Heart left ventricle (tissue), 16 donors: ENCODE data around the gene PCBP3. TPM values are rescaled to one million over a fixed set of nuclear protein-coding genes. Genes with fewer than 3 reads are reported as not detected.

ENCODE experiments used
- ATAC-seq, 4 donors: fragments of 200-7000 bp; cut with Tn5 transposase; one replicate each; pipeline ENCODE4 v1.9.1; 2020 to 2022; ENCODE audit warnings: moderate library complexity in 4 of 4, mild to moderate bottlenecking in 3 of 4, moderate number of reproducible peaks in 1 of 4
- DNase-seq, 5 donors: peaks; one replicate each; pipeline ENCODE4 v3.0.0-alpha.2; 2020
- H3K27ac ChIP-seq, 12 donors: fragments of 200-600 bp; sonication (generic) in 4 of 12; one replicate each; pipeline versions ENCODE4 v1.5.0 to v1.8.0; 2016 to 2022; ENCODE audit warnings: mild to moderate bottlenecking in 2 of 12
- H3K27me3 ChIP-seq, 9 donors: fragments of 200-600 bp; sonication (generic) in 2 of 9; one replicate each; pipeline versions ENCODE4 v1.5.1 to v1.8.0; 2016 to 2022; ENCODE audit warnings: mild to moderate bottlenecking in 3 of 9
- H3K36me3 ChIP-seq, 9 donors: fragments of 200-600 bp; sonication (generic) in 2 of 9; one replicate each; pipeline versions ENCODE4 v1.5.0 to v1.8.0; 2018 to 2022; ENCODE audit warnings: mild to moderate bottlenecking in 2 of 9
- H3K4me1 ChIP-seq, 12 donors: fragments of 200-600 bp; sonication (generic) in 4 of 12; one replicate each; pipeline versions ENCODE4 v1.5.0 to v1.8.0; 2016 to 2022; ENCODE audit warnings: mild to moderate bottlenecking in 3 of 12
- H3K4me3 ChIP-seq, 12 donors: fragments of 200-600 bp; sonication (generic) in 4 of 12; one replicate each; pipeline versions ENCODE4 v1.5.0 to v1.8.0; 2017 to 2022; ENCODE audit warnings: mild to moderate bottlenecking in 9 of 12, moderate library complexity in 4 of 12
- H3K9me3 ChIP-seq, 12 donors: fragments of 200-600 bp; sonication (generic) in 4 of 12; one replicate each; pipeline versions ENCODE4 v1.5.0 to v1.8.0; 2016 to 2022; ENCODE audit warnings: mild to moderate bottlenecking in 1 of 12
- POLR2A ChIP-seq, 2 donors: fragments of 450-650 bp; IDR thresholded peaks; one replicate each; pipeline ENCODE4 v1.6.1; 2017; ENCODE audit warnings: antibody characterized with exemption in 2 of 2, mild to moderate bottlenecking in 2 of 2, moderate library complexity in 2 of 2
- WGBS, 4 donors: extraction: QIAGEN DNeasy Blood & Tissue Kit in 2 of 4; methylation state at CpG; one replicate each; pipeline versions ENCODE4 v1.1.5 to v1.1.7; 2013 to 2018; 5-methylcytosine and 5-hydroxymethylcytosine counted together
- intact Hi-C, 10 donors: fragments of 100-400 bp; cut with DNase I; formaldehyde crosslinking; loops; one replicate each; pipeline versions ENCODE4 v1.11.1 to v1.14.2; 2022
- polyA plus RNA-seq, 2 donors: library from polyadenylated mRNA; stranded (reverse); fragments of 200-250 nt; gene quantifications; one replicate each; pipeline ENCODE4 v1.2.3, GENCODE V29; 2013
- total RNA-seq, 9 donors: library from RNA; depleted of rRNA in 2 of 9; stranded (reverse); fragments of >200 nt in 2 of 9; fragmentation: NEBNext Ultra II Directional in 3 of 9; extraction: Animal tissue kit (Norgen Biotek cat#: 25700) in 3 of 9; gene quantifications; one replicate each; pipeline versions ENCODE4 v1.1.0 to v1.2.4, GENCODE V29; 2016 to 2023
- TF ChIP-seq, protein P1 (sequence below), 12 donors: fragments of 200-600 bp; sonication (generic) in 4 of 12; IDR thresholded peaks; one replicate each; pipeline versions ENCODE4 v1.5.0 to v1.8.0; 2018 to 2022; ENCODE audit warnings: antibody characterized with exemption in 12 of 12, mild to moderate bottlenecking in 5 of 12
- donor health status: ischemic (EF 13 %, LVEDD 7.1; RV severe dilation, severe dysfunction).
- donor health status: healthy with polysubstance abuse.
- donor health status: DM: no; HTN: yes; CAD: no.
- donor health status: DM: no; HTN: no; CAD: no.
- donor health status: ischemic (EF 25% LVEDD 6.9; RV normal size, moderate dysfunction).
- donor health status: ischemic (EF 25% LVEDD 5.7; RV mildly dilated, moderate dysfunction).
- donor health status: healthy.
- donor health status: DM: yes; HTN: yes; CAD: no.
- donor health status: ischemic (EF 35%, LVEDD 5.7; RV mildly dilated, moderate dysfunction).
- donor health status: nonischemic (EF 11% LVEDD 7.7; RV severe dilation, severe dysfunction).
- donor health status: DM: yes; HTN: yes; CAD: no.
- donor health status: PGD.
- donor health status: ischemic (EF 29% LVEDD 5.4; RV normal size, mild dysfunction).
- donor health status: nonischemic (EF 23%, LVEDD 6.1; RV moderate dilation, normal function).

The PCBP3 gene
- total and polyA plus RNA-seq, 11 donors, result 0.72 to 11.4 (median 2.5) TPM; not detected in 1

- Histone ChIP-seq H3K36me3 (no peaks in the 10 kb centered on the region), H3K27ac (peak overlapping the region in 1 of 12 donors; percentile 43)
- peak in 1 of 5 donors; percentile 10 for DNase-seq
Observed at GRCh38 chr21:45963232-45963570, 319.7 kb downstream of the PCBP3 start.

DNA sequence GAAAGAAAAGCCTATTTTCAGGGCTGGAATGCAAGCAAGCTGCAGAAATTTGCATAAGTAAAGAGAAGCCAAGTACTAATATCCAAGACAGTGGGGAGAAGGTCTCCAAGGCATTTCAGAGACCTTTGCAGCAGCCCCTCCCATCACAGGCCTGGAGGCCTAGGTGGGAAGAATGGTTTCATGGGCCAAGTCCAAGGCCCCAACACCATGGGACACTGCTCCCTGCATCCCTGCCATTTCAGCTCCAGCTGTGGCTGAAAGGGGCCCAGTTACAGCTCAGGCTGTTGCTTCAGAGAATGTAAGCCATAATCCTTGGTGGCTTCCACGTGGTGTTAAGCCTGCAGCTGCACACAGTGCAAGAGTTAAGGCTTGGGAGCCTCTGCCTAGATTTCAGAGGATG is 321.1 kb downstream of the PCBP3 start:
- intact Hi-C loops, result no loop called here
- peaks cover 0 to 7% (median 0%) of the 10 kb centered on the region in 12 donors for H3K4me1 ChIP-seq
- TF ChIP-seq, protein P1, sequence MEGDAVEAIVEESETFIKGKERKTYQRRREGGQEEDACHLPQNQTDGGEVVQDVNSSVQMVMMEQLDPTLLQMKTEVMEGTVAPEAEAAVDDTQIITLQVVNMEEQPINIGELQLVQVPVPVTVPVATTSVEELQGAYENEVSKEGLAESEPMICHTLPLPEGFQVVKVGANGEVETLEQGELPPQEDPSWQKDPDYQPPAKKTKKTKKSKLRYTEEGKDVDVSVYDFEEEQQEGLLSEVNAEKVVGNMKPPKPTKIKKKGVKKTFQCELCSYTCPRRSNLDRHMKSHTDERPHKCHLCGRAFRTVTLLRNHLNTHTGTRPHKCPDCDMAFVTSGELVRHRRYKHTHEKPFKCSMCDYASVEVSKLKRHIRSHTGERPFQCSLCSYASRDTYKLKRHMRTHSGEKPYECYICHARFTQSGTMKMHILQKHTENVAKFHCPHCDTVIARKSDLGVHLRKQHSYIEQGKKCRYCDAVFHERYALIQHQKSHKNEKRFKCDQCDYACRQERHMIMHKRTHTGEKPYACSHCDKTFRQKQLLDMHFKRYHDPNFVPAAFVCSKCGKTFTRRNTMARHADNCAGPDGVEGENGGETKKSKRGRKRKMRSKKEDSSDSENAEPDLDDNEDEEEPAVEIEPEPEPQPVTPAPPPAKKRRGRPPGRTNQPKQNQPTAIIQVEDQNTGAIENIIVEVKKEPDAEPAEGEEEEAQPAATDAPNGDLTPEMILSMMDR (IDR thresholded peaks at IDR 0.05), result no peak
- TF ChIP-seq POLR2A (IDR thresholded peaks at IDR 0.05), result no peak
- no peaks in the 10 kb centered on the region for H3K36me3 ChIP-seq
- 27 to 44% (median 34%) methylated on average over 1 of the region's 1 CpG for WGBS, 4 donors
- no peak overlapping the region for H3K4me3 ChIP-seq
- no peak for ATAC-seq
- DNase-seq, result peak in 1 of 5 donors; percentile 11
- no peaks in the 10 kb centered on the region for H3K27me3 ChIP-seq
- H3K27ac ChIP-seq, result no peak overlapping the region
- H3K9me3 ChIP-seq, result peaks cover 0 to 11% (median 0%) of the 10 kb centered on the region in 12 donors

More at GRCh38 chr21:45963232-45963570, 319.7 kb downstream of the PCBP3 start:
- Histone ChIP-seq H3K4me1 (peaks cover 0 to 20% (median 9%) of the 10 kb centered on the region in 12 donors), H3K27me3 (no peaks in the 10 kb centered on the region), H3K4me3 (no peak overlapping the region), H3K9me3 (peaks cover 0 to 11% (median 0%) of the 10 kb centered on the region in 12 donors)
- peak in 1 of 4 donors; percentile 48 for ATAC-seq
- intact Hi-C loops, result no loop called here
- TF ChIP-seq, protein P1 (IDR thresholded peaks at IDR 0.05), result no peak
- TF ChIP-seq POLR2A (IDR thresholded peaks at IDR 0.05), result no peak
- WGBS, 4 donors, result 66 to 73% (median 73%) methylated on average over 3 of the region's 3 CpGs

- 81 to 97% (median 89%) methylated on average over 4 of the region's 4 CpGs for WGBS, 4 donors
- TF ChIP-seq POLR2A (IDR thresholded peaks at IDR 0.05), result no peak
- TF ChIP-seq, protein P1 (IDR thresholded peaks at IDR 0.05), result no peak
Observed at GRCh38 chr21:45965084-45965809, 321.7 kb downstream of the PCBP3 start.

DNA sequence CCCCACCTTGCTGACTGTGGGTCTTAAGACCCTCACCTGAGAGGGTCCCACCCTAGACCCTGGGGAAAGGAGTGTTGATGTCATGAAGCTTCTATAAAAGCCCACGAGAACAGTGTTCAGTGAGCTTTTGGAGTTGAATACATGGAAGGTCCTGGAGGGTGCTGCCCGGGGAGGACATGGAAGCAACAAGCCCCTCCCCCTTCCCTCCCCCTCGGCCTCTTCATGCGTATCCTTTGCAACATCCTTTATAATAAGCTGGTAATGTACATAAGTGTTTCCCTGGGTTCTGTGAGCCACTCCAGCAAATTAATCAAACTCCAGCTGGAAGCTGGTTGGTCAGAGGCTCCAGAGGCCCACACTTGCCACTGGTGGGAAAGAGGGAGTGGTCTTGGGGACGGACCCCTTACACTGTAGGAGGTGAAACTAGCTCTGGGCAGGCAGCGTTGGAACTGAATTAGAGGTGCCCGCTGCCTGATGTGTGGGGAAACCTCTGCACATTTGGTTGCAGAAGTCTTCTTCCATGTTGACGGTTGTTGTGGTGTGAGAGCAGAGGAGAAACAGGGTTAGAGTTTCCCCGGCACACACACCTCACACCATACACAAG is 323.4 kb downstream of the PCBP3 start:
- peaks cover 0 to 8% (median 0%) of the 10 kb centered on the region in 9 donors for H3K27me3 ChIP-seq
- H3K4me3 ChIP-seq, result no peak overlapping the region
- TF ChIP-seq POLR2A (IDR thresholded peaks at IDR 0.05), result no peak
- TF ChIP-seq, protein P1 (IDR thresholded peaks at IDR 0.05), result no peak
- intact Hi-C loops, result no loop called here
- H3K4me1 ChIP-seq, result peaks cover under 1 to 25% (median 16%) of the 10 kb centered on the region in 12 donors
- 77 to 87% (median 79%) methylated on average over 9 of the region's 9 CpGs for WGBS, 4 donors
- no peaks in the 10 kb centered on the region for H3K36me3 ChIP-seq
- peaks cover 0 to 11% (median 0%) of the 10 kb centered on the region in 12 donors for H3K9me3 ChIP-seq
- DNase-seq (peak in 1 of 5 donors; percentile 9), ATAC-seq (no peak)
- no peak overlapping the region for H3K27ac ChIP-seq

More at GRCh38 chr21:45965084-45965809, 321.7 kb downstream of the PCBP3 start:
- H3K27me3 ChIP-seq, result no peaks in the 10 kb centered on the region
- H3K36me3 ChIP-seq, result no peaks in the 10 kb centered on the region
- peaks cover 0 to 8% (median under 1%) of the 10 kb centered on the region in 12 donors for H3K4me1 ChIP-seq
- H3K4me3 ChIP-seq, result no peak overlapping the region
- DNase-seq, result peak in 1 of 5 donors; percentile 12
- H3K9me3 ChIP-seq, result peaks cover 0 to 11% (median 0%) of the 10 kb centered on the region in 12 donors
- intact Hi-C loops, result no loop called here
- no peak overlapping the region for H3K27ac ChIP-seq
- no peak for ATAC-seq
